Skeletal muscle cell (primary cell): ENCODE measurements around the gene SCP2.

Experiments used
- DNase-seq: peaks from one replicate; pipeline ENCODE4 v3.0.0-alpha.2; 2010; ENCODE audit warnings: low read depth
- H3K4me3 ChIP-seq: 2 replicates; pipeline ENCODE4 v1.5.1; 2011; ENCODE audit warnings: low read depth, mild to moderate bottlenecking, control low read depth, low read length, moderate library complexity

Gene SCP2

GRCh38 chr1:52927212-52928014, at the start of gene SCP2:
SCP2 (plus strand) TSS chr1:52927276; CDS start chr1:52927397, 121 bp downstream.
- DNase-seq: peak; percentile 18
- peak within 1 kb of the TSS; percentile 65 for H3K4me3 ChIP-seq

GRCh38 chr1:52877554-52877953, 49.5 kb upstream of the SCP2 start:
- H3K4me3 ChIP-seq: no peak overlapping the region
- DNase-seq: no peak

GRCh38 chr1:52880206-52880605, 46.9 kb upstream of the SCP2 start:
- no peak overlapping the region for H3K4me3 ChIP-seq
- DNase-seq: no peak

GRCh38 chr1:52887483-52887882, 39.6 kb upstream of the SCP2 start:
- no peak overlapping the region for H3K4me3 ChIP-seq
- DNase-seq: no peak

GRCh38 chr1:52892424-52893215, 34.5 kb upstream of the SCP2 start:
- H3K4me3 ChIP-seq: no peak overlapping the region
- no peak for DNase-seq

GRCh38 chr1:52899445-52899894, 27.6 kb upstream of the SCP2 start:
- H3K4me3 ChIP-seq: no peak overlapping the region
- no peak for DNase-seq

GRCh38 chr1:52900402-52900801, 26.7 kb upstream of the SCP2 start:
- no peak overlapping the region for H3K4me3 ChIP-seq
- no peak for DNase-seq

GRCh38 chr1:52901384-52901783, 25.7 kb upstream of the SCP2 start:
- H3K4me3 ChIP-seq: no peak overlapping the region
- no peak for DNase-seq

- no peak for DNase-seq
- H3K4me3 ChIP-seq: no peak overlapping the region
Measured at GRCh38 chr1:52904208-52904926, 22.7 kb upstream of the SCP2 start.

GRCh38 chr1:52904927-52905698, 22.0 kb upstream of the SCP2 start:
- H3K4me3 ChIP-seq: no peak overlapping the region
- DNase-seq: no peak

GRCh38 chr1:52906135-52906603, 20.9 kb upstream of the SCP2 start:
- no peak overlapping the region for H3K4me3 ChIP-seq
- no peak for DNase-seq

- no peak overlapping the region for H3K4me3 ChIP-seq
- no peak for DNase-seq
Measured at GRCh38 chr1:52907068-52907811, 19.8 kb upstream of the SCP2 start.

- H3K4me3 ChIP-seq: no peak overlapping the region
- DNase-seq: no peak
Measured at GRCh38 chr1:52907812-52908153, 19.3 kb upstream of the SCP2 start.

GRCh38 chr1:52911541-52911940, 15.5 kb upstream of the SCP2 start:
- DNase-seq: no peak

GRCh38 chr1:52913014-52913413, 14.1 kb upstream of the SCP2 start:
- no peak overlapping the region for H3K4me3 ChIP-seq
- no peak for DNase-seq

More at GRCh38 chr1:52911541-52911940, 15.5 kb upstream of the SCP2 start:
- no peak overlapping the region for H3K4me3 ChIP-seq

- no peak for DNase-seq
- H3K4me3 ChIP-seq: no peak overlapping the region
Measured at GRCh38 chr1:52913537-52913936, 13.5 kb upstream of the SCP2 start.

GRCh38 chr1:52914463-52914862, 12.6 kb upstream of the SCP2 start:
- no peak overlapping the region for H3K4me3 ChIP-seq
- no peak for DNase-seq

GRCh38 chr1:52915211-52915854, 11.7 kb upstream of the SCP2 start:
- no peak overlapping the region for H3K4me3 ChIP-seq
- no peak for DNase-seq
